ENCODE measurements around the gene KCNH2. TPM values are rescaled to one million over a fixed set of nuclear protein-coding genes. Genes with fewer than 3 reads are reported as not detected.

KCNH2 gene
- total and polyA plus RNA-seq, 4 donors, result 0.23 to 2.4 (median 0.64) TPM

DNA sequence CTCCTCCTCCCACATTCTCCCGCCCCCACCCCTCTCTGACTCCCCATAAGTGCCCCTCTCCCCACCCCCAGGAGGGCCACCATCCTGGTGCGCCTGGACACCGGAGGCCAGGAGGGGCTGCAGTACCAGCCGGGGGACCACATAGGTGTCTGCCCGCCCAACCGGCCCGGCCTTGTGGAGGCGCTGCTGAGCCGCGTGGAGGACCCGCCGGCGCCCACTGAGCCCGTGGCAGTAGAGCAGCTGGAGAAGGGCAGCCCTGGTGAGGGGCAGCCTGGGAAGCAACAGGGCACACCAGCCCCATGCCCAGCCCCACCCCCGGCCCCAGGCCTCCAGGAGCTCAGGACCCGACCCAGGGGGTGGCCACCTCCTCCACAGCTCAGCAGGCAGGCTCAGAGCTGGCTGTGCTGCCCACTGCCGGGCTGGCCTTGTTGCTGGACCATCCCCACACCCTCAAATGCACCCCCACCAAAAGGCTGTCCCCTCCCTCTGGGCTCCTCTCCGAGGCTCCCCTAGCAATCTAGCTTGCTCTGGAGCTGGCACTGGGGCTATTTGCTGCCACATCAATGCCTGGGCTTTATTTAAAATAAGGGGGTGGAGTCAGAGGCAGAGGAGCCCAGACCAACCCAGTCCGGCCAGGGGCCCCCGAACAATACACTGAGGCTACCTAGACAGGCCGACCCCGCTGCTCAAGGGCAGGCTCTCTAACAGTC lies 31.4 kb upstream of the KCNH2 start:
- no peak overlapping the region for H3K4me3 ChIP-seq (ENCODE audit: low read length in 2 of 2)
- ATAC-seq (ENCODE audit: low FRiP score) (no peak), DNase-seq (peak in 1 of 2 donors; percentile 38)
- no peaks in the 10 kb centered on the region for H3K9me3 ChIP-seq (ENCODE audit: control insufficient read depth, low read length)
- 51 to 56% methylated on average over 19 to 22 of the region's 22 CpGs for WGBS, 2 donors
- H3K4me1 ChIP-seq (ENCODE audit: control insufficient read depth in 1 of 2, insufficient read depth in 2 of 2, low read length in 2 of 2), result no peaks in the 10 kb centered on the region
- no peaks in the 10 kb centered on the region for H3K36me3 ChIP-seq (ENCODE audit: control insufficient read depth in 1 of 2, insufficient read depth in 2 of 2, low read length in 1 of 2)
- no peaks in the 10 kb centered on the region for H3K27me3 ChIP-seq (ENCODE audit: control insufficient read depth in 1 of 2, insufficient read depth in 2 of 2, low read length in 1 of 2)
- no peak overlapping the region for H3K27ac ChIP-seq (ENCODE audit: low read depth in 1 of 2, low read length in 2 of 2)
- intact Hi-C loops (cut with DNase I), result loop anchor here in 1 of 2 donors (5.0 kb wide), 1 partner anchor 112 kb away; no protein-coding TSS in a partner anchor

DNA sequence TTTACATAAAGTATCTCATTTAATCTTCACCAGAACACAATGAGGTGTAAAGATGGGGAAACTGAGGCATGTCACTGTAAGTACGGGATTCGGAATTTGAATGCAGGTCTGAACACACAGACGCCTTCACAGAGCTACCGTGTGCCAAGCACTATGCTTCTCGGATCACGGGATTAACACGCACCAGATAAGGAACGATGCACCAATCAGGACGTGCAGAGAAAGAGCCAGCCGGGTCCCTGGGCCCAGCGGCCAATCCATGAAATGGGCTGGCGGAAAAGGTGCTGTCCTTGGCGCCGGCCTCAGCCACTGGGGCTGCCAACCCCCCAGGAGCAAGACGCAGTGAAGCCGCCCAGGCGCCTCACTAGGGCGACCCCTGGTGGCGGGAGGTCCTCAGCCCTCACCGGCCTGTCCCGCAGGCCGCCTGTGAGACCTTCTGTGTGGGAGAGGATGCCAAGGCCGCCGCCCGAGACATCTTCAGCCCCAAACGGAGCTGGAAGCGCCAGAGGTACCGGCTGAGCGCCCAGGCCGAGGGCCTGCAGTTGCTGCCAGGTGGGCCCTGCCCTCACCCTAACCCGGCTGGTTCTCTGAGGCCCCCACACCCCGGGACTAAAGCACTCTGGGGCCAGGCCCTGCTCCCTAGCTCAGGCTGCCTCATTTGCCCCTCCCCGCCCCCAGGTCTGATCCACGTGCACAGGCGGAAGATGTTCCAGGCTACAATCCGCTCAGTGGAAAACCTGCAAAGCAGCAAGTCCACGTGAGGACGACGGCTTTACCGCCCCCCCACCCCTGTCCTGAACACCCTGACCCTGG lies 30.6 kb upstream of the KCNH2 start:
- Histone ChIP-seq H3K9me3 (ENCODE audit: control insufficient read depth, low read length) (no peaks in the 10 kb centered on the region), H3K4me1 (ENCODE audit: control insufficient read depth in 1 of 2, insufficient read depth in 2 of 2, low read length in 2 of 2) (no peaks in the 10 kb centered on the region), H3K36me3 (ENCODE audit: control insufficient read depth in 1 of 2, insufficient read depth in 2 of 2, low read length in 1 of 2) (no peaks in the 10 kb centered on the region), H3K27me3 (ENCODE audit: control insufficient read depth in 1 of 2, insufficient read depth in 2 of 2, low read length in 1 of 2) (no peaks in the 10 kb centered on the region), H3K4me3 (ENCODE audit: low read length in 2 of 2) (no peak overlapping the region), H3K27ac (ENCODE audit: low read depth in 1 of 2, low read length in 2 of 2) (no peak overlapping the region)
- ATAC-seq (ENCODE audit: low FRiP score) (peak; percentile 75), DNase-seq (peak; percentile 77 to 90)
- intact Hi-C loops (cut with DNase I), result loop anchor here in 1 of 2 donors (5.0 kb wide), 1 partner anchor 111 kb away; no protein-coding TSS in a partner anchor
- WGBS, 2 donors, result 34 to 38% methylated on average over 38 to 40 of the region's 40 CpGs

GRCh38 chr7:151008143-151008510 lies 30.0 kb upstream of the KCNH2 start:
- DNase-seq, result peak in 1 of 2 donors; percentile 41
- H3K36me3 ChIP-seq (ENCODE audit: control insufficient read depth in 1 of 2, insufficient read depth in 2 of 2, low read length in 1 of 2), result no peaks in the 10 kb centered on the region
- intact Hi-C loops (cut with DNase I), result loop anchor here in 1 of 2 donors (5.0 kb wide), 1 partner anchor 111 kb away; no protein-coding TSS in a partner anchor
- H3K27me3 ChIP-seq (ENCODE audit: control insufficient read depth in 1 of 2, insufficient read depth in 2 of 2, low read length in 1 of 2), result no peaks in the 10 kb centered on the region
- H3K4me1 ChIP-seq (ENCODE audit: control insufficient read depth in 1 of 2, insufficient read depth in 2 of 2, low read length in 2 of 2), result no peaks in the 10 kb centered on the region
- no peaks in the 10 kb centered on the region for H3K9me3 ChIP-seq (ENCODE audit: control insufficient read depth, low read length)
- no peak overlapping the region for H3K27ac ChIP-seq (ENCODE audit: low read depth in 1 of 2, low read length in 2 of 2)
- WGBS, 2 donors, result 57% methylated on average over 11 of the region's 11 CpGs
- H3K4me3 ChIP-seq (ENCODE audit: low read length in 2 of 2), result no peak overlapping the region
- no peak for ATAC-seq (ENCODE audit: low FRiP score)

- Histone ChIP-seq H3K27ac (ENCODE audit: low read depth in 1 of 2, low read length in 2 of 2) (no peak overlapping the region), H3K36me3 (ENCODE audit: control insufficient read depth in 1 of 2, insufficient read depth in 2 of 2, low read length in 1 of 2) (no peaks in the 10 kb centered on the region), H3K27me3 (ENCODE audit: control insufficient read depth in 1 of 2, insufficient read depth in 2 of 2, low read length in 1 of 2) (no peaks in the 10 kb centered on the region), H3K9me3 (ENCODE audit: control insufficient read depth, low read length) (no peaks in the 10 kb centered on the region), H3K4me3 (ENCODE audit: low read length in 2 of 2) (no peak overlapping the region), H3K4me1 (ENCODE audit: control insufficient read depth in 1 of 2, insufficient read depth in 2 of 2, low read length in 2 of 2) (no peaks in the 10 kb centered on the region)
- ATAC-seq (ENCODE audit: low FRiP score) (peak; percentile 2), DNase-seq (peak in 1 of 2 donors; percentile 45)
- intact Hi-C loops (cut with DNase I), result loop anchor here in 1 of 2 donors (5.0 kb wide), 1 partner anchor 110 kb away; no protein-coding TSS in a partner anchor
- WGBS, 2 donors, result 63 to 86% methylated on average over 7 of the region's 7 CpGs
Measured at GRCh38 chr7:151007469-151007898, 29.4 kb upstream of the KCNH2 start.

GRCh38 chr7:151006590-151007300 lies 28.6 kb upstream of the KCNH2 start:
- H3K4me1 ChIP-seq (ENCODE audit: control insufficient read depth in 1 of 2, insufficient read depth in 2 of 2, low read length in 2 of 2), result no peaks in the 10 kb centered on the region
- H3K36me3 ChIP-seq (ENCODE audit: control insufficient read depth in 1 of 2, insufficient read depth in 2 of 2, low read length in 1 of 2), result no peaks in the 10 kb centered on the region

GRCh38 chr7:151005566-151005965 lies 27.4 kb upstream of the KCNH2 start:
- no peaks in the 10 kb centered on the region for H3K36me3 ChIP-seq (ENCODE audit: control insufficient read depth in 1 of 2, insufficient read depth in 2 of 2, low read length in 1 of 2)
- intact Hi-C loops (cut with DNase I), result loop anchor here in 1 of 2 donors (5.0 kb wide), 1 partner anchor 108 kb away; no protein-coding TSS in a partner anchor
- H3K4me3 ChIP-seq (ENCODE audit: low read length in 2 of 2), result no peak overlapping the region
- H3K9me3 ChIP-seq (ENCODE audit: control insufficient read depth, low read length), result no peaks in the 10 kb centered on the region
- H3K27me3 ChIP-seq (ENCODE audit: control insufficient read depth in 1 of 2, insufficient read depth in 2 of 2, low read length in 1 of 2), result no peaks in the 10 kb centered on the region
- H3K27ac ChIP-seq (ENCODE audit: low read depth in 1 of 2, low read length in 2 of 2), result no peak overlapping the region
- no peak for DNase-seq
- no peak for ATAC-seq (ENCODE audit: low FRiP score)
- no peaks in the 10 kb centered on the region for H3K4me1 ChIP-seq (ENCODE audit: control insufficient read depth in 1 of 2, insufficient read depth in 2 of 2, low read length in 2 of 2)
- whole genome bisulfite sequencing, 2 donors, result 78 to 87% methylated on average over 9 of the region's 9 CpGs

More at GRCh38 chr7:151006590-151007300, 28.6 kb upstream of the KCNH2 start:
- Histone ChIP-seq H3K9me3 (ENCODE audit: control insufficient read depth, low read length) (no peaks in the 10 kb centered on the region), H3K27ac (ENCODE audit: low read depth in 1 of 2, low read length in 2 of 2) (no peak overlapping the region), H3K4me3 (ENCODE audit: low read length in 2 of 2) (no peak overlapping the region), H3K27me3 (ENCODE audit: control insufficient read depth in 1 of 2, insufficient read depth in 2 of 2, low read length in 1 of 2) (no peaks in the 10 kb centered on the region)
- 88 to 89% methylated on average over 22 to 23 of the region's 23 CpGs for WGBS, 2 donors
- intact Hi-C loops (cut with DNase I), result loop anchor here in 1 of 2 donors (5.0 kb wide), 1 partner anchor 109 kb away; no protein-coding TSS in a partner anchor
- DNase-seq (peak in 1 of 2 donors; percentile 47), ATAC-seq (ENCODE audit: low FRiP score) (no peak)

GRCh38 chr7:151003572-151003971 lies 25.5 kb upstream of the KCNH2 start:
- Histone ChIP-seq H3K27ac (ENCODE audit: low read depth in 1 of 2, low read length in 2 of 2) (no peak overlapping the region), H3K27me3 (ENCODE audit: control insufficient read depth in 1 of 2, insufficient read depth in 2 of 2, low read length in 1 of 2) (no peaks in the 10 kb centered on the region), H3K4me1 (ENCODE audit: control insufficient read depth in 1 of 2, insufficient read depth in 2 of 2, low read length in 2 of 2) (no peaks in the 10 kb centered on the region), H3K9me3 (ENCODE audit: control insufficient read depth, low read length) (no peaks in the 10 kb centered on the region), H3K4me3 (ENCODE audit: low read length in 2 of 2) (no peak overlapping the region), H3K36me3 (ENCODE audit: control insufficient read depth in 1 of 2, insufficient read depth in 2 of 2, low read length in 1 of 2) (no peaks in the 10 kb centered on the region)
- intact Hi-C loops (cut with DNase I), result no loop called here
- DNase-seq (no peak), ATAC-seq (ENCODE audit: low FRiP score) (no peak)
- 53 to 66% methylated on average over 12 of the region's 12 CpGs for WGBS, 2 donors

DNA sequence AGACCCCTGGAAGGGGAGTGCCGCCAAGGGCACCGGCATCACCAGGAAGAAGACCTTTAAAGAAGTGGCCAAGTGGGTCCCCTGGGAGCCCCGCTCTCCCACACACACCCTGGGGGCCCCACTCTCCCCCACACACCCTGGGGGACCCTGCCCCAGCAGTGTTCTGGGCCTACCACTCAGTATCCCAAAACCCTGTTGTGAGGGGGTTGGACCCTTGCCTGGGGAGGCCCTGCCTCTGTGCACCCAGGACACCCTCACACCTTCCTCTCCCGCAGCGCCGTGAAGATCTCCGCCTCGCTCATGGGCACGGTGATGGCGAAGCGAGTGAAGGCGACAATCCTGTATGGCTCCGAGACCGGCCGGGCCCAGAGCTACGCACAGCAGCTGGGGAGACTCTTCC lies 23.4 kb upstream of the KCNH2 start:
- Histone ChIP-seq H3K4me3 (ENCODE audit: low read length in 2 of 2) (no peak overlapping the region), H3K27ac (ENCODE audit: low read depth in 1 of 2, low read length in 2 of 2) (no peak overlapping the region), H3K36me3 (ENCODE audit: control insufficient read depth in 1 of 2, insufficient read depth in 2 of 2, low read length in 1 of 2) (no peaks in the 10 kb centered on the region), H3K27me3 (ENCODE audit: control insufficient read depth in 1 of 2, insufficient read depth in 2 of 2, low read length in 1 of 2) (no peaks in the 10 kb centered on the region), H3K9me3 (ENCODE audit: control insufficient read depth, low read length) (no peaks in the 10 kb centered on the region), H3K4me1 (ENCODE audit: control insufficient read depth in 1 of 2, insufficient read depth in 2 of 2, low read length in 2 of 2) (no peaks in the 10 kb centered on the region)
- DNase-seq (peak in 1 of 2 donors; percentile 42), ATAC-seq (ENCODE audit: low FRiP score) (no peak)
- 95 to 96% methylated on average over 16 of the region's 16 CpGs for WGBS, 2 donors
- intact Hi-C loops (cut with DNase I), result no loop called here
